ENCODE data around the gene HOXD3.

HOXD3 gene

DNA sequence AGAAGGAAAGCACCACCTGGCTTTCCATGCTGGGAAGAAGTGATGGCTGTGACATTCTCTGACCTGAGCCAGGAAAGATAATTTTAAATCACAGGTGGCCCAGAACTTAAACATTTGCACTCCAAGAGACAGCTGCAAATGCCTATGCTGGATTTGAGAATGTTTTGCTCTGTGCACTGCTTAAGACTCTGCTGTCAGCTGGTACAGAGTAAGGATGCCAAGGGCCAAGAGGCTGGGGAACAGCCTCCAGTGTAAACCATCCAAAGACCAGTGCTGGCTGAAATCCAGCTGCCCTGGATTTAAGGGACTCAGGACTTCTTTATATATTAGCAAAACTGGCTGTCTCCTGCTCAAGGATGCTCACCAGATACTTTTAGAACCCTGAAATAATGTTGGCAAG lies 23.7 kb upstream of the HOXD3 start:
- no peak for DNase-seq

DNA sequence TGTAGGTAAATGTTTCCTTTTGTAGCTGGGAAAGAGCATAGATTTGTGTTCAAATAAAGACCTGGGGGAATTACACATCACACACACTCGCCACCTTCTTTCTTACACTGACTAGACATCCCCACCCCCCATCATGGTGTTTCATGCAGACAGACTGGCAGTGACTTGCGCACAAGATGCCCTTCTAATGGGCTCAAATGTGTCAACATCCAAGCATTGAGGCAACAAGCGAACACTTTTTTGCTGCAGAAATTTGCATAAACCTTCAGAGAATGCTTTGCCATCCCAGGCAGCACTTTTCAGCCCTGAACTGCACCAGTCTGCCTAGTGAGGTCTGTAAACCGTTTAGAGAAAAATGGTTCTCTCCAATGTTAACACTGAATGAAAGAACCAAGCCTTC lies 23.1 kb upstream of the HOXD3 start:
- no peak for DNase-seq

DNA sequence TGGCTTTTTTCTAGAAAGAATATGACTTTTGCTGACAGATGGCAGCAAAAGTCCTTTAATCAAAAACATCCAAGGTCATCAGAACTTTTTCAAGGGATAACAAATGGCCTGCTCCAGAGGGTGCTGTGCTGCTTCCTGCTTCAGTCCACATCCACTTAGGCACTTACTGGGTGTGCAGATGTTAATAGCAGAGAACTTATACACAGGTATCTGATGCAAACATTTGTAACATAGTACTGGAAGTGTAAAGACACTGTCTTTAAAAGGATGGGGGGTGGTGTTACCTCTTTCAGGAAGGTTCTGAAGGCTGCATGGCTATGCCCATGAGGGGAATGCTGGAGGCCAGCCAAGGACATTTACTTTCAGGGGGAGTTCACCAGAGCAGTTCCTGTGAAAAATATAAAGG lies 22.1 kb upstream of the HOXD3 start:
- DNase-seq, result no peak

DNA sequence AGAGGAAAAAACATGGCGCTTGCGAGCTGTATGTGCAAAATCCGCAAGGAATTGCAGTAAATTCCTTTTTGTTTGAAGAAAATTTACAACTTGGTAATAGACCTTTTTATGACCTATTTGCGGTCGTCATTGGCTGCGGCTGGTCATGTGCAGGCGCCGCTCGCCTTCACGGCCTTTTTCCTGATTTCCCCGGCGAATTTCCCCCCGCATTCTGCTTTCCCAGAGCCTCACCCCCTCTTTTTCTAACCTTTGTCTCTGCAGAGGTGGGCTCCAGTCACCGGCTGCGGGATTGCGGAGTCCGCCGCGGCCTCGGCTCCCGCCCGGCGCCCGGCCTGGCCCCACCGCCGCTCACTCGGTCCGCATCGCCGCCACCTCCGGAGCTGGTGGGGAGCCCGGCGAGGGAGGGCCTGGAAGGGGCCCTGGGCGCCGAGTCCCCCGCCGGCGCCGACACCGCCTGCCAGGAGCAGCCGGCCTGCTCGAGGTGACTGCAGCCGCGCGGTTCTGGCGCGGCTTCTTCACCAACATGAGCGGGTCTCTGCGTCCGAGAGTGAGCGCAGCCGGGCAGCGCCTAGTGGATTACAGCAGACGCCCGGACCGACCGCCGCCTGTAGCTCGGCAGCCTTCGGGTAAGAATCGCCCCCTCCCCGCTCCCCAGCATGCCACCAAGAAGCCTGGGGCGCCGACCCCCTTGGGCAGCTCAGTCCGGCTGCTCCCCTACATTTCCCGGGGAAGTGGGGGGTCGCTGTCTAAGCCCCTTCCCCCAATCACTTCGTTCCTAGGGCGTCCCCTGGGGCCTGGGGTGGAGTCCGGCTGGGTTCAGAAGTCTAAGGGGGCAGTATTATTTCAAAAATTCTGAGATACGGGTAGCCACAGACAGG lies 20.5 kb upstream of the HOXD3 start:
- no peak for DNase-seq

DNA sequence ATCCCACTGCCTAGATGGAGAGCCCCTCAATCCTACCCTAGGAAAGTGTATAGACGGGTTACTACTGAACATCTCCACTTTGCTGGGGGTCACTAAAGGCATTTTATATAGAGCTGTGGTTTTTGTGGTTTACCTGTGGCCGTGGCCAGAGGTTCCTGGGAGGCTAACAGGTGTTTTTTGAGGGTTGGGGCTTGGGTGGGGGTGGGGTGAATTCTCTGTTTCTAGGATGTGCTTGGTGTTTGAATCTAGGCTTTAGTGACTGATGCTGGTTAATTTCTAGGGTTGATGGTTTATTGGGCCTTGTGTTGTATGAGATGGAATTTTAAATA lies 19.9 kb upstream of the HOXD3 start:
- no peak for DNase-seq

DNA sequence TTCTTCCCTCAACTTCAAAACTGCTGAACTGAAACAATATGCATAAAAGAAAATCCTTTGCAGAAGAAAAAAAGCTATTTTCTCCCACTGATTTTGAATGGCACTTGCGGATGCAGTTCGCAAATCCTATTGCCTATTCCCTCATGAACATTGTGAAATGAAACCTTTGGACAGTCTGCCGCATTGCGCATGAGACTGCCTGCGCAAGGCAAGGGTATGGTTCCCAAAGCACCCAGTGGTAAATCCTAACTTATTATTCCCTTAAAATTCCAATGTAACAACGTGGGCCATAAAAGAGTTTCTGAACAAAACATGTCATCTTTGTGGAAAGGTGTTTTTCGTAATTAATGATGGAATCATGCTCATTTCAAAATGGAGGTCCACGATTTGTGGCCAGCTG lies 19.2 kb upstream of the HOXD3 start:
- DNase-seq, result no peak

DNA sequence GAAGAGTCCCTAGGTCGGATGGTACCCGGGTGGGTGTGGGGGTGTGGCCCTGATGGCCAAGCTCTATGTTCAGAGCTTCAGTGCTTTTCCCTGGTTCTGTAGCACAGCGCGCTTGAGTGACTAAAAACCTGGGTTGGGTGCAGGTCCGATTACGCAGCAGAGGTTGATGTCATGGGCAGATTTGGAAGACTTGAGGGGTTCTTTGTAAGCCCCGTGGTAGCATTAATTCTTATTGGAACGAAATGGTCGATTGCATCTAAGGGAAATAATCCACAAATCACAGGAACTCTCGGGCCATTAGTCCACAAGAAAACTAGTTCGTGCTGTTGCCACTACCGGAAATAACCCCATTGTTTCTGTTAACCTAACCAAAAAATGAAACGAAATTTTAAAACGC lies 18.6 kb upstream of the HOXD3 start:
- no peak for DNase-seq

DNA sequence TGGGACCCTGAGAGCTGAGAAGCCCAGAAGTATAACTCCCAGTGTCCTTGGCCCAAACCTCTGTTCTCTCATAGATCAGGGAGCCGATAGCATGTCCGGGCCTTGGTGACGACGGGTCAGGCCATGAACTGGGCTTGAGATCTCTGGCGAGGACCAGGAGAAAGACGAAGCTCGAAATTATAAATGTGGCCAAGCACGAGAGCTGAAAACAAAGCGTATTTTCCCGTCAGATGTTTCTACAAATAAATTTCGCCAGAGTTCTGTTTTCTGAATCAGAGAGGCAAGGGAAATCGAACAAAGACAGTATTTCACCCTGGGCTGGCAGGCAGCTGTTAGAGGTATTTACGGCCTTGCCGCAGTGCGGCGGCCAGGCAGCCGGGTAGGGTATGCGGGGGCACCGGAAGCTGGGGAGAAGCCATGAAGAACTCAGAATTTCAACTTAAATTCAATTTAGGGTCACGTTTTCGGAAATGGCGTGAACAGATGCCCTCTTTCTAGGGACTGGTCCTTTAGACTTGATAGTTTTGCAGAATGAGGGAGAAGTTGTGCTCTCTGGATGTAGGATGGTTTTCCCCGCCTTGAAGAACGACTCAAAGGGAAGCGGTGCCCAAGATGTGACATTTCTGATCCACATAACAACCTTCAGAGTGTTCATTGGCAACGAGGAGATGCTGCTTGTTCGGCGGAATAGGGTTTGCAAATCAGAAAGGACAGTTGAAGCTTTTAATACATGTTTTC lies 18.0 kb upstream of the HOXD3 start:
- DNase-seq, result no peak

DNA sequence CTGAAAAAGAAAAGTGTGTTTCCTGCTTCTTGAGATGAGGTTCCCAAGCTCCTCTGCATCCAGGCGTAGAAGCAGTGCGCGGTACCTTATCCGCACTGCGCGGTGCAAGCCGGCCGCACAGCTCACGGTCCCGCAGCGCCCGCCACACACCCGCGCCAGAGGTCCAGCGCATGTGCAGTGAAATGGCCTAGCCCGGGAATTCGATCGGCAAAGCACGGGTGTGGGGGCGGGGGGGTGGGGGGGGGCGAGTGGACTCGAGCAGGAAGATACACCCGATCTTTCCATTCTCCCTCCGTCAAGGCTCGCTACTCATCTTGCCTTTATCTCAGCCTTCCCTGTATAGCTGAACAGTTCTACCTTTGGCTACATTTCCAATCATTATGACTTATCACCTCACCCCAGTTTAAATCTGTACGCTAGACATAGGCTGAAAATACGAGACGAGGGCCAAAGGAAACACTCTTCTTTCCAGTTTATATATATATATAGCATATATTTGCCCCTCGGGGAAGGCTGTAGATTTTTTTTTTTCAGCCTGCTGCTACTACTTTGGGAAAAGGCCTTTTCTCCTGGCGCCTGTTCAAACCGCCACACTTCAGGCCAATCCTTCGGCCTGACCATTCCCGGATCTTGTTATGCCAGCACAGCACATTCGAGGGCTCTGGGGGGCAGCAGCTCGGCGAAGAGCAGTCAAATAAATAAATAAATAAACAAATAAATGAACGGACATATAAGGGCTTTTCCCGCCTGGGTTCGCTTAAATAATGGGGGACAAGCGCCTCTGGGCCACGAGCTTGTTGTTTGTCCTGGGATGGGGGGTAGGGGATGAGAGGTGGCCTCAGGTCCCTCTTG lies 17.2 kb upstream of the HOXD3 start:
- DNase-seq, result no peak

DNA sequence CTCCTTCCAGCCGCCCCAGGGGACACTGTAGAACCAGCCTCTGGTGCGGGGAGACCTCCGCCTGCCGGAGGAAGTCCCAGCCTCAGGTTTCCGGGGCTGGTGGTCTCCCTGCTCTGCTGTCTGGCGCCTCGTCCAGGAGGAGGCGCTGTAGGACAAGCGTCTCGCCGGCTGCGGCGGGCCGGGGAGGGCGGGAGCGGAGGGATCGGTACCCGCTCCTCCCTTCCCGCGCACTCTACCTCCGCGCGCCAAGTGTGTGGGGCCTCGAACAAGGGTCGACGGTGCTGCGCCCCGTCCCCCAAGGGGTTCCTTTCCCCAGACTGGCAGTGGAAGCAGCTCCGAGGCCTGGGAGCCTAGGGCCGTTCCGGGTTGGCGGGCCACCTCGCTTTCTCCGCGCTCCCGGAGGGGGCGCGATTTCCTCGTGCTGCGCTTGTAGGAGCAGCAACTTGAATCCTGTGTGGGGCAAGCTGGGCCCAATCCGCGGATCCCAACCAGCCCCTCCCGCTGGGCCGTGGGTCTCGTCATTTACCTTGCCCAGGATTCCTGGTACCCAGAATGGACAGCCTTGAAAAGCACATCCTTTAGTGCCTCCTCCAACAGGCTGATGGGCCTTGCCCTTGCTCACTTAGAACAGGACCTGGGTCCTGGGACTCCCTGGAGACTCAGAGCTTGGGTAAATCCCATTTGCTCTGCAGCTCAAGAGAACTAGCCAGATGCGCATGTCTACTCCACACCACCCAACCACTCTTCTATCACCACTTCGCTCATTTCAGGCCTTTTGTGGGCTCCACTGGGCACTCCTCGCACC lies 16.4 kb upstream of the HOXD3 start:
- DNase-seq, result peak; percentile 44

DNA sequence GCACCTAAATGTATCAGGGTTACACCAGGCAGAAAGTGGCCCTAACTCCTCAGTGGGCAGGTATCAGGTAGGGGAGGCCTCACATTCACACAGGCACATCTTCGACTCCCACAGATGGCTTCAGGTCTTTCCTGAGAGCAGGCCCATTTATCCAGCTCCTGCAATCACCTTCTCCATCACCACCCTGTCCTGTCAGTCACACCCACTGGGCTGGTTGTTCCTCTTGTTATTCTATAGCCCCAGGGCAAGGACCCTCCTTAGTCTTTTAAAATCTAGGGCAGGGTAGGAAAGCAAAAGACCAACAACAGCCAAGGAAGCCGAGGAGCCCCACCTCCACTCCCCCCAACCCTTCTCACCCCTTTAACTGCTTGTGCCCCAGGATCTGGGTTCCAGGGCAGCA lies 14.8 kb upstream of the HOXD3 start:
- DNase-seq, result no peak

DNA sequence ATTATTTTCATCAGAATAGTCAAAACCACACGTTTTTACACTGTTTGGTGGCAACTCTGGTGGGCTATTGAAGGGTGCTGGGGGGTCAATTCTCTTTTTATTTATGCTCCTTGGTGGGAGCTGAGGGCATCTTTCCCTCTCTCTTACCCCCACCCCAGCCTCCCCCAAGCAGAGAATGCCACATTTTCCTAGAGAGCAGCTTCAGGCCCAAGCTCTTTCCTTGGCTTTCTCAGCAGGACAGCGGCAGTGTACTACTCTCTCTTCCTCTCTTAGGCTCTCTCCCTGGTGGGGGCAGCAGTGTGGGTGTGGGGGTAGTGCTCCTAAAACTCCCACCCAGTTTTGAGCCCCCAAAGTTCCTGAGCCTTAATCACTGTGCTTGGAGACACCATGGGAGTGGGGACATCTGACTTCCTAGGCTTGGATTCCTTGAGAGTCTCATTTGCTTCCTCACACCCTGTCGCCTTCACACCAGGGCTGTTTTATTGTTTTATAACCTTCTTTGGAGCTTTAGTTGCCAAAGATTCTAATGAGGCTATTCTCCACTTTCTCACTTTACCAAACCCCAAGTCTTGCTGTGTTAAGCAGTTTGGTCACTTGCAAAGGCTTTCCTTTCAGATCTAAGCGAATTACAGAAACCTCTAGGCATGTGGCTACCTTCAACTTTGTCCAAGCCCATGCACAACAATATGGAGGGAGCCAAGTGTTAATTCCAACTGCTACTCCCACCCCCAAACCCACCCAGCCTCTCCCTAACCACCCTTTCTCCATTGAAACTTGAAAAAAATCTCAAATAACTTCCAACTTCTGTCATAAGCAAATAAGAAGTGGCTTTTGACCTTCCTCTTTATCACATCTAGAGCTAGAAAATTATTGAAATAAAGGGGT lies 11.8 kb upstream of the HOXD3 start:
- DNase-seq, result no peak

DNA sequence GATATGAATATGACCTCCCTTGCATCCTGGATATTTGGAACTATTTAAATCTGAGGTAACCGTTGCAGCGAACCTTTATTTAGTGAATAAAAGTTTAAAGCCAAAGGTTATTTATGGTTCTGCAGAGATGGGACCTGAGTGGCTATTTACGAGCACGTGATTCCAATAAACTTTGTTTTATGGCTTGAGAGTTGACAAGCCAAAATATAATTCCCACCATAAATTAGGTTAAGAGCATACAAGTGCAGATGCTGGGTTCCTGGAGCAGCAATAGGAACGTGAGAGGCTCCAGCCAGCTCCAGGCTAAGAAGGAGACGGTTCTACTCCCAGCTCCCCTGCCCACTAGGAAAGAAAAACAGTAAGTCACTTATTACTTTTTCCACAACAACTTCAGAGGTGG lies 11.0 kb upstream of the HOXD3 start:
- DNase-seq, result no peak

DNA sequence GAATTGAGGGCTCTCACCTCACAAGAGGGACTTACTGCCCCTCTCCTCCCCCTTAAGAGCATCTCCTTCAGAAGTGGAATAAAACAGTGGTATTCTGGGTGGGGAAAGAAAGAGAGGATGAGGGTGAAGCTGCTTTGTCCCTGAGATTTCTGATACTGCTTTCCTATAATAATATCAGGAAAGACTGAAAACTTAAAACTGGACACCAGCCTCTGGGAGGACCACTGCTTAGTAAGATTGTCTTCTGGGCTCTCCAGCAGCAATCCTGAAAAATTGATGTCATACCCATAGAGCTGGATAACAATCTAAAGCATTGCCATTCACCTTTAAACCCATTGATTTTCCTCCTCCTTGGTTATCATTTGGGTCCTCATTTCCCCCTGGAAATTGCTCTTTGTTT lies 10.5 kb upstream of the HOXD3 start:
- no peak for DNase-seq

DNA sequence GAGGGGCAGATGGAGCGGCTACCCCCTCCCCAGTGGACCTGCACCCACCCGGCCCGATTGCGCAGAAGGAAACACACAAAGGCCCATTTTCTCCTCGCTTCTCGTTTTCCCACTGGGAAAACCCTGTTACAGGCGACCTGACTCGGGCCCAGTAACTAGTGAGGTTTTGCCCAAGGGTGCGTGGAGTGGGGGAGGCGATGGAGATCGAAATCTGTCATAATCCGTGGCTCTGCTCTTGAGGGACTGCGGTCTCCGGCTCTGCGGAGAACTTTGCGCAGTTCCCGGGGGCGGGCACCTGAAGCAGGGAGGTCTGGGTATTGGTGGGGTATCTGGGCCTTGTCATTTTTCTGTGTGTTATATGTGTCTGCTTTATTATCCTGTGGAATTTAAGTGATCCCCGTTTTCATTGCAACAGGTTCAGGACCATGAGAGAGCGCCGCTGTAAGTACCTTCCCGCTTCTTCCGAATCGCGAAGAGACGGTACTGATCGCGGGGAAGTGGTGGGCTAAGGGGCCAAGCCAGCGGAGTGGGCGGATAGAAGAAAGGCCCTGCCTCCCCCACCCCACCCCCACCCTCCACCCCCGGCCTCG lies 9.8 kb upstream of the HOXD3 start:
- no peak for DNase-seq

DNA sequence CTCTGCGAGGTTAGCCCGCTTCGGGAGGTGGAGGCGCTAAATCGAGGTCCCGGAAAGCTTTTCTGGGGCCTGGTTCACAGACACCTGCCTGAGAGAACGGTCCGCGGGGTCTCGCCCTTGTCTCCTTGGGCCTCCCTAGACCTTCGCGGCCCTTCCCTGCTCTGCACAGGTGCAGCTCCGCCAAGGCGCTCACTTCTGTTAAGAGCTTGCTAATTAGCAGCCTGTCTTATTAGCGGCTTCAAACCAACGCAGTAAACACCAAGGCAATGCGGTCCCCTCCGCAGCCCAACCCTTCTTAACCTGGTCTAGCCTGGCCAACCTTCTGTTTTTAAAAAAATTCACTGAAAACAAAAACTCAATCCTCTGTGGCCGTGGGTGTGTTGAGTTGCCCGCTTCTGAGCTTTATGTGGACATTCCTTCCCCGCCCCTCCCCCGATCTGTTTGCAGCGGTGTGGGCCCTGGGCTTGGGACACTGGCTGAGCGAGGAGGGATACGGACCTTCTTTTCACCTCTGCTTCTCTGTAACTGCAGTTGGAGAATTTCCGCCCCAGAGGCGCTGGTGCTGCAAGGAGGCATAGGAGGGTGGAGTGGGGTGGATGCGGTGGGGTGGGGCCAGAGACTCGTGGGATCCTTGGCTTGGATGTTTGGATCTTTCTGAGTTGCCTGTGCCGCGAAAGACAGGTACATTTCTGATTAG lies 9.2 kb upstream of the HOXD3 start:
- DNase-seq, result no peak

DNA sequence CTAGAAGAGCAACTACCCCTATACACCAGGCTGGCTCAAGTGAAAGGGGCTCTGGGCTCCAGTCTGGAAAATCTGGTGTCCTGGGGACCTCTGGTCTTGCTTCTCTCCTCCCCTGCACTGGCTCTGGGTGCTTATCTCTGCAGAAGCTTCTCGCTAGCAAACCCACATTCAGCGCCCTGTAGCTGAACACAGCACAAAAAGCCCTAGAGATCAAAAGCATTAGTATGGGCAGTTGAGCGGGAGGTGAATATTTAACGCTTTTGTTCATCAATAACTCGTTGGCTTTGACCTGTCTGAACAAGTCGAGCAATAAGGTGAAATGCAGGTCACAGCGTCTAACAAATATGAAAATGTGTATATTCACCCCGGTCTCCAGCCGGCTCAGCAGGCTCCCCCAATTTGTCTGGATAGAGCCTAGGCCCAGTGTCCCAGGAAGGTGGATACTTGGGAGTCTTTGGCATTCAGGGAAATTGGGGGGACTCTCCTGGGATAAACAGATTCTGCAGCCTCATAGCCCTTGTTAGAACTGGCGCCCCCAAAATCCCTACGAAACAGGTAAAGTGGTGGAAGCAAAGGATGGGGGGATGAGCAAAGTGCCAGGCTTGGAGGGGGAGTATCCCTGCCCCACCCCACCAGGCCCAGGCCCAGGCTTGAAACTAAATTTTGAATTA lies 8.2 kb upstream of the HOXD3 start:
- no peak for DNase-seq

DNA sequence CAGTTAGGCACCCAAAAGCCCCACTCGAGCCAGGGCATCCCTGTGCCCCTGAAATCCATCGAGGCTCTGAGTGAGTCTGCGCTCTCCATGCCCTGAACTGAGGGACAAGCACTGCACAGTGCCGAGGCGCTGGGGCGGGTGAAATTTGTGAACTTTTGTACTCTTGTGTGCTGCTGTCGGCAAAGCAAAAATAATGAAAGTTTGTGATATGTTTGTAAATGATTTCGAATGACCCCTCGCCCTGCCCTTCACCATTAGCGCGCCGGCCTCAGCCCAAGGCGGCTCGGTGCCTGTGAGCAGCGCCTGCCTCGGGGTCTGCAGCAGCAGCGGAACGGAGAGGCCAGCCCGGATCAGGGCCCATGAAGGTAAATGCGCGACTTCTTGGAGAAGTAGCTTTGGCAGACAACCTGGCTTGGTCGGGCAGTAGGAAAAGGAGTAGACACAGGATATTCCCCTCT lies 7.6 kb upstream of the HOXD3 start:
- no peak for DNase-seq

DNA sequence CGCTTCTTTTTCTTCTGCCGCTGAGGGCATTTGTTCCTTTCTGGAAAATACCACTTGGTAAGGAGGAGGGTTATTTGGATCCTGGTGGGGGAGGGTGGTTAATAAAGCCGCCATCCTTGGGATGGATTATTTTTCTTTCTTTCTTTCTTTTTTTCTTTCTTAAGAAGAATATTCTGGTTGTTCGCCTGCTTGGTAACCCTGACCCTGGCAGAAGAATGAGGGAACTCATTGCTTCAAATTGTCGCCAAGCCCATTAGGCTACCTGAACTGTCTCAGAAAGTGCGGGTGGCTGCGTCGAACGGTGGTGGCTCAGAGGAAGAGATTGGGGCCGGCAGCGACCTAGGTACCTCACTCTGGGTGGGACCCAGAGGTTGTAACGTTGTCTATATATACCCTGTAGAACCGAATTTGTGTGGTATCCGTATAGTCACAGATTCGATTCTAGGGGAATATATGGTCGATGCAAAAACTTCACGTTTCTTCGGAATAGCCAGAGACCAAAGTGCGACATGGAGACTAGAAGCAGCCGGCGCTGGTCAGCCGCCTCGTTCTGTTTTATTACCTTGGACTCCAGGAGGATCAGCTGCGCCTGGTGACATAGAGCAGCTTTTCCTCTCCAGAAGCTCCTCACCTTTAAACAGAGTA lies 7.0 kb upstream of the HOXD3 start:
- no peak for DNase-seq
